K562 (cell line): ENCODE results near the gene RIOK3. TPM values are rescaled to one million over a fixed set of nuclear protein-coding genes. Genes with fewer than 3 reads are reported as not detected.
A peak's percentile ranks its signal among the peaks of the same experiment; 100 is the strongest.

ENCODE experiments used
- CBX5 ChIP-seq: IDR thresholded peaks from 2 replicates; pipeline ENCODE4 v1.6.1; 2014; ENCODE audit warnings: low read depth, borderline replicate concordance
- DACH1 ChIP-seq: fragments of 450-650 bp; IDR thresholded peaks from 2 replicates; pipeline ENCODE4 v1.6.1; 2018; ENCODE audit not compliant: partially characterized antibody
- DIDO1 ChIP-seq: fragments of 450-650 bp; IDR thresholded peaks from 2 replicates; pipeline ENCODE4 v1.6.1; 2016; ENCODE audit warnings: low read depth, missing biosample characterization, missing genetic modification characterization
- GATAD2A ChIP-seq: fragments of 450-650 bp; IDR thresholded peaks from 2 replicates; pipeline ENCODE4 v1.6.1; 2017
- JUN ChIP-seq, 2 experiments: sonication (generic) in 1 of 2; formaldehyde crosslinking in 1 of 2; IDR thresholded peaks; 2 replicates each; pipeline versions ENCODE4 v1.6.1 to v1.8.0; 2012 to 2022; ENCODE audit warnings: borderline replicate concordance in 2 of 2, mild to moderate bottlenecking in 2 of 2, improper control_type of control experiment in 1 of 2, low read depth in 1 of 2, low read length in 1 of 2, missing genetic modification reagents in 1 of 2
- KAT7 ChIP-seq: sonication (generic); formaldehyde crosslinking; IDR thresholded peaks from 2 replicates; pipeline ENCODE4 v1.8.0; 2022; ENCODE audit warnings: missing genetic modification reagents, mild to moderate bottlenecking, borderline replicate concordance
- KDM1A ChIP-seq, 2 experiments: fragments of 450-650 bp; IDR thresholded peaks; 2 replicates each; pipeline ENCODE4 v1.6.1; 2016; ENCODE audit warnings: mild to moderate bottlenecking in 2 of 2
- OTX1 ChIP-seq: fragments of 450-650 bp; formaldehyde crosslinking; IDR thresholded peaks from 2 replicates; pipeline ENCODE4 v1.4.0; 2022; ENCODE audit warnings: mild to moderate bottlenecking
- RB1 ChIP-seq: fragments of 450-650 bp; IDR thresholded peaks from 2 replicates; pipeline ENCODE4 v1.6.1; 2017; ENCODE audit warnings: low read depth, mild to moderate bottlenecking
- RBBP5 ChIP-seq: fragments of 200-600 bp; sonication (generic); IDR thresholded peaks from 2 replicates; pipeline ENCODE4 v1.6.1; 2012; ENCODE audit warnings: borderline replicate concordance, mild to moderate bottlenecking, low read length, control low read depth, inconsistent platforms; ENCODE audit not compliant: insufficient read depth, poor library complexity, severe bottlenecking
- SMARCA5 ChIP-seq: fragments of 450-650 bp; IDR thresholded peaks from 2 replicates; pipeline ENCODE4 v1.6.1; 2016
- TAF1 ChIP-seq: IDR thresholded peaks from 2 replicates; pipeline ENCODE4 v1.6.1; 2011; ENCODE audit warnings: mild to moderate bottlenecking, low read length, moderate library complexity; ENCODE audit not compliant: insufficient read depth, control insufficient read depth, severe bottlenecking; ENCODE audit errors: extremely low read depth
- ZFP30 ChIP-seq: fragments of 250-450 bp; sonication (Bioruptor Pico); IDR thresholded peaks from 2 replicates; pipeline ENCODE4 v1.8.0; 2022; ENCODE audit warnings: moderate library complexity, mild to moderate bottlenecking, inconsistent platforms, borderline replicate concordance
- ZNF589 ChIP-seq: fragments of 200-800 bp; sonication (Bioruptor generic); IDR thresholded peaks from 2 replicates; pipeline ENCODE4 v1.6.1; 2016; ENCODE audit warnings: low read depth, missing genetic modification characterization, missing compliant biosample characterization
- ZNF785 ChIP-seq: fragments of 250-450 bp; sonication (Bioruptor Pico); IDR thresholded peaks from 2 replicates; pipeline ENCODE4 v1.4.0; 2020; ENCODE audit warnings: mild to moderate bottlenecking
- ZNF830 ChIP-seq: fragments of 250-450 bp; sonication (Bioruptor Pico); IDR thresholded peaks from 2 replicates; pipeline ENCODE4 v1.5.0; 2021; ENCODE audit warnings: mild to moderate bottlenecking
- polyA plus RNA-seq, 8 experiments: library from polyadenylated mRNA; depleted of rRNA in 4 of 8; stranded (reverse) in 5 of 8; unstranded in 3 of 8; fragments of >200 nt; fragmentation: Nextera tagmentation in 2 of 8; fragmentation: Illumina TruSeq in 1 of 8; extraction: Ambion mirVana in 2 of 8; extraction: Trizol in 1 of 8; gene quantifications; 2 replicates each; pipeline versions ENCODE4 v1.2.1 to v1.2.3, GENCODE V29; 2011 to 2014; ENCODE audit warnings: inconsistent platforms in 1 of 8, missing spikeins in 1 of 8
- total RNA-seq, 7 experiments: library from RNA; depleted of rRNA in 6 of 7; stranded (reverse); fragments of >200 nt in 6 of 7; fragmentation: Illumina TruSeq in 2 of 7; extraction: Trizol in 2 of 7; gene quantifications; 2 replicates each; pipeline versions ENCODE4 v1.2.1 to v1.2.3, GENCODE V29; 2011 to 2021; ENCODE audit warnings: low replicate concordance in 1 of 7
- TF ChIP-seq, protein P1 (sequence below): fragments of 250-450 bp; sonication (Bioruptor Pico); IDR thresholded peaks from 2 replicates; pipeline ENCODE4 v1.8.0; 2021; ENCODE audit warnings: borderline replicate concordance, mild to moderate bottlenecking, moderate library complexity; ENCODE audit not compliant: poor library complexity, severe bottlenecking
- TF ChIP-seq, protein P2 (sequence below): sonication (generic); formaldehyde crosslinking; IDR thresholded peaks from 2 replicates; pipeline ENCODE4 v1.8.0; 2022; ENCODE audit warnings: mild to moderate bottlenecking, missing genetic modification reagents
- TF ChIP-seq, protein P3 (sequence below): fragments of 250-450 bp; sonication (Bioruptor Pico); IDR thresholded peaks from 2 replicates; pipeline ENCODE4 v1.4.0; 2020
- TF ChIP-seq, protein P4 (sequence below): sonication (generic); formaldehyde crosslinking; IDR thresholded peaks from 2 replicates; pipeline ENCODE4 v1.9.0; 2022; ENCODE audit warnings: mild to moderate bottlenecking, missing genetic modification reagents

The RIOK3 gene
- total and polyA plus RNA-seq, 9 of the 15 experiments (the other 6 are each of a cell fraction or from before 2014, with no cell fraction given), result 21.4 to 89.5 (median 62.9) TPM

DNA sequence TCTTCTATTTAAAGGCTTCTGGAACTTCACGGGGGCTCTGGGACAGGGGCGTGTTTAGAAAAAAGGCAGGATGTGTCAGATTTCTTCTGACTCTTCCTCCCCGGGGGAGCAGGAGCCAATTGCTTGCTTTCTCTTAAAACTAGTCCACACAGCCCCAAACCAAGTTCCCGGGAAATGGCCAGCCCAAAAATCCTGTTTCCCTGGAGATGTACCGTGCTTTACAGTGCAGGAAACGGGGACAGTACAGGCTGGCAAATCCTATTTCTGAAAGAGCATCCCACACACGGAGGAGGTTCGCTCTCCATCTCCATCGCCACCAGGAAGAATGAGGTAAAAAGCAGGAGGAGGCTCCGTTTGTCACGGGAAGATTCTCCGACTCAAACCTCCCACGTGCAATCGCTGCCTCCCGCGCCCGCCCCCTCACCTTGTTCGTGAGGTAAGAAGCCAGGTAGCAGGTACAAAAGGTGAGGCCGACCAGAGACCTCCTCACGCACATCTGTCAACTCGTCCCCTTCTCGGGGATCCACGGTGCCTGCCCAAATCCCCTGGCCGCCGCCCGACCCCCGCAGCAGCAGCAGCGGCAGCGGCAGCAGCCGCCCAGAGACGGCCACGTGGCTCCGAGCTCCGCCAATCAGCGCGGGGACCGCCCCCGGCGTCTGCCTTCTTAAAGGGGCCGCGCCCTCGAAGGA lies 15.6 kb upstream of the RIOK3 start (continued):
- TF ChIP-seq, protein P1, sequence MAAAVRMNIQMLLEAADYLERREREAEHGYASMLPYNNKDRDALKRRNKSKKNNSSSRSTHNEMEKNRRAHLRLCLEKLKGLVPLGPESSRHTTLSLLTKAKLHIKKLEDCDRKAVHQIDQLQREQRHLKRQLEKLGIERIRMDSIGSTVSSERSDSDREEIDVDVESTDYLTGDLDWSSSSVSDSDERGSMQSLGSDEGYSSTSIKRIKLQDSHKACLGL (CRISPR knock-in tag), result peak; percentile 77
- TF ChIP-seq ZFP30 (CRISPR knock-in tag), result no peak
- TF ChIP-seq, protein P2, sequence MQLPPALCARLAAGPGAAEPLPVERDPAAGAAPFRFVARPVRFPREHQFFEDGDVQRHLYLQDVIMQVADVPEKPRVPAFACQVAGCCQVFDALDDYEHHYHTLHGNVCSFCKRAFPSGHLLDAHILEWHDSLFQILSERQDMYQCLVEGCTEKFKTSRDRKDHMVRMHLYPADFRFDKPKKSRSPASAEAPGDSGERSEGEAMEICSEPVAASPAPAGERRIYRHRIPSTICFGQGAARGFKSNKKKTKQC (CRISPR knock-in tag), result peak; percentile 78; the same call in 1 of the 2 replicates
- TF ChIP-seq GATAD2A, result peak; percentile 74; the same call in 1 of the 2 replicates
- no peak for TF ChIP-seq CBX5
- TF ChIP-seq ZNF589 (CRISPR knock-in tag), result 0 out of 2 replicates have a peak, but pooled peaks have one; percentile 11
- peak; percentile 84; the same call in 1 of the 2 replicates for TF ChIP-seq KAT7
- TF ChIP-seq KDM1A (IDR thresholded peaks at IDR 0.05), result peak in 1 of 2 experiments; percentile 14; a peak in 2 of 4 replicates
- TF ChIP-seq ZNF830 (CRISPR knock-in tag), result 0 out of 2 replicates have a peak, but pooled peaks have one; percentile 70
- no peak for TF ChIP-seq ZNF785 (CRISPR knock-in tag)
- TF ChIP-seq, protein P3, sequence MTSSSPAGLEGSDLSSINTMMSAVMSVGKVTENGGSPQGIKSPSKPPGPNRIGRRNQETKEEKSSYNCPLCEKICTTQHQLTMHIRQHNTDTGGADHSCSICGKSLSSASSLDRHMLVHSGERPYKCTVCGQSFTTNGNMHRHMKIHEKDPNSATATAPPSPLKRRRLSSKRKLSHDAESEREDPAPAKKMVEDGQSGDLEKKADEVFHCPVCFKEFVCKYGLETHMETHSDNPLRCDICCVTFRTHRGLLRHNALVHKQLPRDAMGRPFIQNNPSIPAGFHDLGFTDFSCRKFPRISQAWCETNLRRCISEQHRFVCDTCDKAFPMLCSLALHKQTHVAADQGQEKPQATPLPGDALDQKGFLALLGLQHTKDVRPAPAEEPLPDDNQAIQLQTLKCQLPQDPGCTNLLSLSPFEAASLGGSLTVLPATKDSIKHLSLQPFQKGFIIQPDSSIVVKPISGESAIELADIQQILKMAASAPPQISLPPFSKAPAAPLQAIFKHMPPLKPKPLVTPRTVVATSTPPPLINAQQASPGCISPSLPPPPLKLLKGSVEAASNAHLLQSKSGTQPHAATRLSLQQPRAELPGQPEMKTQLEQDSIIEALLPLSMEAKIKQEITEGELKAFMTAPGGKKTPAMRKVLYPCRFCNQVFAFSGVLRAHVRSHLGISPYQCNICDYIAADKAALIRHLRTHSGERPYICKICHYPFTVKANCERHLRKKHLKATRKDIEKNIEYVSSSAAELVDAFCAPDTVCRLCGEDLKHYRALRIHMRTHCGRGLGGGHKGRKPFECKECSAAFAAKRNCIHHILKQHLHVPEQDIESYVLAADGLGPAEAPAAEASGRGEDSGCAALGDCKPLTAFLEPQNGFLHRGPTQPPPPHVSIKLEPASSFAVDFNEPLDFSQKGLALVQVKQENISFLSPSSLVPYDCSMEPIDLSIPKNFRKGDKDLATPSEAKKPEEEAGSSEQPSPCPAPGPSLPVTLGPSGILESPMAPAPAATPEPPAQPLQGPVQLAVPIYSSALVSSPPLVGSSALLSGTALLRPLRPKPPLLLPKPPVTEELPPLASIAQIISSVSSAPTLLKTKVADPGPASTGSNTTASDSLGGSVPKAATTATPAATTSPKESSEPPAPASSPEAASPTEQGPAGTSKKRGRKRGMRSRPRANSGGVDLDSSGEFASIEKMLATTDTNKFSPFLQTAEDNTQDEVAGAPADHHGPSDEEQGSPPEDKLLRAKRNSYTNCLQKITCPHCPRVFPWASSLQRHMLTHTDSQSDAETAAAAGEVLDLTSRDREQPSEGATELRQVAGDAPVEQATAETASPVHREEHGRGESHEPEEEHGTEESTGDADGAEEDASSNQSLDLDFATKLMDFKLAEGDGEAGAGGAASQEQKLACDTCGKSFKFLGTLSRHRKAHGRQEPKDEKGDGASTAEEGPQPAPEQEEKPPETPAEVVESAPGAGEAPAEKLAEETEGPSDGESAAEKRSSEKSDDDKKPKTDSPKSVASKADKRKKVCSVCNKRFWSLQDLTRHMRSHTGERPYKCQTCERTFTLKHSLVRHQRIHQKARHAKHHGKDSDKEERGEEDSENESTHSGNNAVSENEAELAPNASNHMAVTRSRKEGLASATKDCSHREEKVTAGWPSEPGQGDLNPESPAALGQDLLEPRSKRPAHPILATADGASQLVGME (CRISPR knock-in tag), result peak; percentile 76; the same call in 1 of the 2 replicates
- TF ChIP-seq DIDO1 (tag), result 0 out of 2 replicates have a peak, but pooled peaks have one; percentile 48
- TF ChIP-seq, protein P4, sequence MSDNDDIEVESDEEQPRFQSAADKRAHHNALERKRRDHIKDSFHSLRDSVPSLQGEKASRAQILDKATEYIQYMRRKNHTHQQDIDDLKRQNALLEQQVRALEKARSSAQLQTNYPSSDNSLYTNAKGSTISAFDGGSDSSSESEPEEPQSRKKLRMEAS, result peak; percentile 94
- TF ChIP-seq TAF1, result peak; percentile 52
- peak; percentile 99 for TF ChIP-seq RBBP5
- TF ChIP-seq DACH1, result peak; percentile 6
- peak; percentile 52; the same call in 1 of the 2 replicates for TF ChIP-seq JUN (IDR thresholded peaks at IDR 0.05; ENCODE audit: borderline replicate concordance, low read depth, low read length)
- TF ChIP-seq JUN (CRISPR knock-in tag; IDR thresholded peaks at IDR 0.05; ENCODE audit: borderline replicate concordance), result no peak
- TF ChIP-seq OTX1 (CRISPR knock-in tag), result 0 out of 2 replicates have a peak, but pooled peaks have one; percentile 56
- no peak for TF ChIP-seq SMARCA5
- TF ChIP-seq RB1, result peak; percentile 81
